Effector CD8-positive, alpha-beta T cell (primary cell): ENCODE results near the gene ATP10B.

Source experiments
- DNase-seq: peaks from one replicate; lab custom pipeline; 2025; lab: John Stamatoyannopoulos, UW

The ATP10B gene

GRCh38 chr5:160637357-160638090 is 214.5 kb downstream of the ATP10B start:
- DNase-seq = no peak

DNA sequence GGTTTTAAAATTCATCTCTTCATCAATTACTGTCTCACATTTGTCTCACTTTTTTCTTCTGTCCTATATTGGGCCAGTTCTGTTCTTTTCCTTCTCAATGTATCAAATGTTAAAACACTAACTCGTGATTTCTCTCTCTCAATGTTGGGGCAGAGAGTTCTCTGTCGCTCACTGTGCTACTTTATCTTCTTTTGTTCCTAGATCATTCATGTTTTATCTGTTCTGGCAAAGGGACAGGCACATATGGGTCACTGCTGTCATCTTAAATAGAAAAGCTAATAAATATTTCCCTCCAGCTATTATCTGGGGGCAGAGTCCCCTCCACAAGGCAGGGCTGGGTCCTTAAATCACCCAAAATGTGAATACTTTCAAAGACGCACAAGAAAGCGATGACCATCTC is 216.3 kb downstream of the ATP10B start:
- DNase-seq = no peak

DNA sequence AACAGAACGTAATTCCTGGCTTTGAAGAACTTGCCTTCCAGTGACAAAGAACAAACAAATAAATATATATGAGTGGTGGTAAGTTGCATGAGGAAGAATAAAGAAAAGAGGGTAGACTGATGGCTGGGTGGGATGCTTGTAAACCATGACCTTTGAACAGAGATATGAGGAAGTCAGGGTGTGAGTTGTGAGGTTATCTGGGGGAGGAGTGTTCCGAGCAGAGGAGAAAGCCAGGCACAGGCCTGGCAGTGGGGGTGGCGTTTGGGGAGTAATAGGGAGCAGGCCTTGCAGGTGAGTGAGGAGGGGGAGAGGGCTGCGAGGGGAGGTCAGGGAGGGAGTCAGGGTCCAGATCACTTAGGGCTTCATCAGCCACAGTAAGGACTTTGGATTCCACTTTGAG is 217.0 kb downstream of the ATP10B start:
- no peak for DNase-seq

DNA sequence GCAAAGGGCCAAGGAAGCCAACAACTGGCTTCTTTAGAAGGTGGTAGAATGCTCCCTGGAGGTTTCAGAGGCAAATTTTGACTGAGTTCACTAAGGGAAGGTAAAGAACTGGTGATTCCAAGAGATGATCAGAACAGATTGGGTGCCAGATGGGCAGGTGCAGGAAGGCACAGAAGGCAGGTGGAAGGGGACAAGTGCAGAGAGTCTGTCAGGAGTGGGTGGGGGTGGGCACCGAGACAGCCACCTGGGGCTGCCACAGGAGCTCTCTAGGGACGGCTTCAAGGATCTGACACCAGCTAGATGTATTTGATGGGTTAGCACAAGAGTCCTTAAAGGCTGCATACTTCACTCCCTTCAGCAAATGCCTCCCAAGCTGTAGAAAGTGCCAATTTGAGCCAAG is 223.0 kb downstream of the ATP10B start:
- no peak for DNase-seq

- no peak for DNase-seq
These were observed 223.4 kb downstream of the ATP10B start for GRCh38 chr5:160628619-160628968.

GRCh38 chr5:160627921-160628618 is 223.9 kb downstream of the ATP10B start:
- DNase-seq = no peak

- no peak for DNase-seq
These were observed 225.7 kb downstream of the ATP10B start for GRCh38 chr5:160626322-160626721.

GRCh38 chr5:160621526-160621925 is 230.5 kb downstream of the ATP10B start:
- DNase-seq = no peak

DNA sequence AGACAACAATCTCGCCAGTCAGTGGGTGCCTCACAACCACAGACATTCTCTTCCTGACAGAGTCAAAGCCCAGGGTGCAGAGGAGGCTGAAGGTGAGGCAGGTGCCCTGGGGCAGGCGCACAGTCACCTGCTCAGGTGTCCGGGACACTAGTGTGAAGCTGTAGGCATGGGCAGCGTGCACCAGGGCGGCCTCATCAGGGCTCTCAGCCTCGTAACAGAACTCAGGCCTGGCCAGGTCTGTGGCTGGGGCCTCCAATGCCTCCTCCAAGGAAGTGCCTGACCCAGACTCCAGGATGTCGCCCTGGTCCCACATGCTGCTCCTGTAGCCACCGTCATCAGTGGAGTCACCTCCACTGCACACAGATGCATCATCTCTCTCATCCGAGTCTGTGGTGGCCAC is 231.6 kb downstream of the ATP10B start:
- DNase-seq = no peak

DNA sequence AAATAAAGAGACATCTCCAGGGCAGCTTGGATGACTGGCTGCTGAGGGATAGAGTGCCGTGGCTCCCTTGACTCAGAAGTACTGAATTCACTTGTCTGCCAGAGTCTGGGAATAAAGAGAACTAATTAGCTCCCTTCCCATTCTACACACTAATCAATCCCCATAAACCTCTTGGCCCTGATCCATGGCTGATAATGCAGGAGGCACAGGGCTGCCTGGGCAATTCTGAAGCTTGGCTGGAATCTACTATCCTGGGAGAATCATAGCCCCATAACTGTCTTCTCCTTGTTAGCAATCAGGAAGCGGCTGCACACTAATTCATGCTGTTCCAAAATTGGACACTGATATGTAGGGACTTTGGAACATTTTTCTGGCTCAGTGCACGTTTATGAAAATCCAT is 232.6 kb downstream of the ATP10B start:
- no peak for DNase-seq

GRCh38 chr5:160618286-160618685 is 233.7 kb downstream of the ATP10B start:
- DNase-seq = no peak

GRCh38 chr5:160616712-160617497 is 235.1 kb downstream of the ATP10B start:
- no peak for DNase-seq

DNA sequence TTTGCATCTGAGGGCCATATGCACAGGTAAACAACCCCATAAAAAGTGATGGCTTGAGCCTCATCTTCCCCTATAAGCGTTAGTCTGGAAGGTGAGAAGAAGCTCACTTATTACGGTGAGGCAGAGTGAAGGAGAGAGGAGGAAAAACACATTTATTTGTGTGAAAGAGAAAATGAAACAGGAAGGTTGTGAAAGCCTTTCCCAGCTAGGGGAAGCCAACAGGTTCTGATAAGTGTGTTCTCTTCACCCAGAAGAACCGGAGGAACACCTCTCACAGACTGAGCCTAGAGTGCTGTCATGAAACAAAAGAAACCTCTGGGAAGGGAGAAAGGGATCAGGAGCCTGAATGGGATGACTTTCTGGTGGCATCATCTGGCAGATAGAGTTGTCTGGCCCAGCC is 237.9 kb downstream of the ATP10B start:
- no peak for DNase-seq

DNA sequence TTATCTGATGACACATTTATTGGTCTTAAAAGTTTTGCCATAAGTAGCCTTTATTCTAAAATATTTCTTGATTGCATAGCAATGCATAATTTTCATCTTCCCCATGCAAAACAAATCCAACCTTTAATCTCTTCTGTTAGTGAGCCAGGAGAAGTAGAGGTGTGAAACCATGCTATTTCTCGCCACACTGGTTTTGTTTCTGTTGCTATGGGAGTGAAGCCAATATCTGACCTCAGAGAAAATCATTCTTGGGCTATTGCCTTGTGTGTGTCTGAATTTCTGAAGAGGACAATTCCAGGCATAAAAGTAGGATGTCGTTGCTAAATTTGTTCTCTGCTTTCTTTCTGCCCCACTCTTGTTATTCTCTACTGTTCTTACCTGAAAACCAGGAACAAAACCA is 246.7 kb downstream of the ATP10B start:
- no peak for DNase-seq

DNA sequence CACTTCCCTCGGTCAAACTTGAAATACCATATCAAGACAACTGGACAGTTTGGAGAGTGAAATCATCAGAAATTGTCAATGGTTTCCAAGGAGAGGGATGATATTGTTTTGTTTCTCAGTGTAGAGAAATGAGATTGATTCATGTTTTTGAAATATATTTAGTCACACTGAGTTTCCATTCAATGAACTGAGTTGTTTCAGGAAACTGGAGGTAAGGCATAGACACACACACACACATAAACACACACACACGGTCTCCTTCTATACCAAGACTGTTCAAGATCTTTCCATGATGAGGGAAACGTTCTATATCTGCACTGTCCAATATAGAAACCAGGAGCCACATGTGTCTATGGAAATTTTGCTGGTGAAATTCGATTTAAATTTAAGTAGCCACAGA is 247.5 kb downstream of the ATP10B start:
- DNase-seq = no peak

- no peak for DNase-seq
These were observed 249.3 kb downstream of the ATP10B start for GRCh38 chr5:160602744-160603143.

GRCh38 chr5:160601046-160601445 is 251.0 kb downstream of the ATP10B start:
- DNase-seq = no peak

DNA sequence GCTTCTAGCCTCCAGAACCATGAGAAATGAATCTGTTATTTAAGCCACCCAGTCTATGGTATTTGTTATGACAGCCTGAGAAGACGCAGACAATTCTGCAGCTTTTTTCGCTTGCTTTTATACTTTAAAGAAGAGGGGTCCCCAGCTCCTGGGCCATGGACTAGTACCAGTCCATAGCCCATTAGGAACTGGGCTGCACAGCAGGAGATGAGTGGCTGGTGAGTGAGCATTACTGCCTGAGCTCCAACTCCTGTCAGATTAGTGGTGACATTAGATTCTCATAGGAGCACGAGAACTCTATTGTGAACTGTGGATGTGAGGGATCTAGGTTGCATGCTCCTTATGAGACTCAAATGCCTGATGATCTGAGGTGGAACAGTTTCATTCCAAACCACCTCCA is 278.7 kb downstream of the ATP10B start:
- no peak for DNase-seq

GRCh38 chr5:160567031-160567705 is 284.8 kb downstream of the ATP10B start:
- no peak for DNase-seq

- no peak for DNase-seq
These were observed 286.6 kb downstream of the ATP10B start for GRCh38 chr5:160565376-160565775.

GRCh38 chr5:160556846-160557245 is 295.2 kb downstream of the ATP10B start:
- DNase-seq = no peak

DNA sequence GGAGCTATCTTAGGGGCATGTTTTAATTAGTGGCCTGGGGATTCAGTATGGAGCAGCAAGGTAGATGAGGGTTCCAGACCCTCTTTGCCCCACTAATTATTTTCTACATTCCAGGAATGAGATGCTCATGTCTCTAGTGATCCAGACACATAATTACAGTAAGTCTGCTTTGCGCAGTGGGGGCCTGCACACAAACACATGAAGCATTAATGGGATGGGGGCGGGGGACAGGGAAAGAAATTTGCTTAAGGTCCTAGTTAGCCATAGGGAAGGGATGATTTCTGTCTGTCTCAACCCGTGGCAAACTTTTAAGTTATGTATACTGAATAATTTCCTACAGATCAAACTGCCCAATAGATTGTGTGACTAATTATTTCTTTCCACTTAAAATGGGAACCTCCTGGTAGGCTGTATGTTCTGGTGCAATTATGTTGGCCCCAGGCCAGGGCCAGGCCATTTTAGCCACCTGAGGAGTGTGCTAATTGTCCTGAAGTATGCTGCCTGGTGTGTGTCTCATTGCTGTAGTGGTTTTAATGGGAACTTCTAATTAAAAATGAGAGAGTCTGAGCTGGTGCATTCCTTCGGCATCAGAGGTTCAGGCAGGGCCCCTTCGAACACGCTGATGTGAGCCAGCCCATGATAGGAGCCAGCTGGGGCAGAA is 295.9 kb downstream of the ATP10B start:
- DNase-seq = no peak
